ENCODE data around the gene MYH9. TPM values are rescaled to one million over a fixed set of nuclear protein-coding genes. Genes with fewer than 3 reads are reported as not detected.

MYH9 gene
- total RNA-seq, 2 donors from 2014 or later = 1,447 to 1,631 TPM

DNA sequence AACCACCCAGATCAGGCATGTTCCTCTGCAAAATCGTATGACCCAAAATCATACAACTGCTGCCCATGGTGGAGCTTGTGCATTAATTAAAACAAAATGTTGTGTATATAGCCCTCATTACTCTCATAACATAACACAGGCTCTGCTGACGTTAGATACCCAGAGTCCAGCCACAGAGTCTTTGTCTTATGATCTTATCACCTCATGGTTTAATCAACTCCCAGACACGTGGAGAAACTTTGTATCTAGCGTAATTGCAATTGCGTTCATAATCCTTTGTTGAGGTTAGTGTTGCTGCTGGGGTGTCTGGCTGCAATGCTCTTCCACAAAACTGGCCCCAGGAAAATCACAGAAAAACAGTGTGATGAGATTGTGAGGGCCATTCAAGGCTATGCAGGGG is 139.8 kb downstream of the MYH9 start:
- H3K27me3 ChIP-seq (replicated peaks; ENCODE audit: insufficient read depth) = no peaks in the 10 kb centered on the region
- H3K36me3 ChIP-seq = no peaks in the 10 kb centered on the region
- DNase-seq (ENCODE audit: low spot score) (no peak), ATAC-seq (ENCODE audit: insufficient number of reproducible peaks, low FRiP score, low read depth) (no peak)
- peaks cover 9 to 27% of the 10 kb centered on the region in 2 donors for H3K4me1 ChIP-seq (ENCODE audit: control insufficient read depth in 1 of 2, low read depth in 2 of 2)
- H3K27ac ChIP-seq = no peak overlapping the region
- H3K9me3 ChIP-seq = no peaks in the 10 kb centered on the region
- no peak overlapping the region for H3K4me3 ChIP-seq
- TF ChIP-seq, protein P1, sequence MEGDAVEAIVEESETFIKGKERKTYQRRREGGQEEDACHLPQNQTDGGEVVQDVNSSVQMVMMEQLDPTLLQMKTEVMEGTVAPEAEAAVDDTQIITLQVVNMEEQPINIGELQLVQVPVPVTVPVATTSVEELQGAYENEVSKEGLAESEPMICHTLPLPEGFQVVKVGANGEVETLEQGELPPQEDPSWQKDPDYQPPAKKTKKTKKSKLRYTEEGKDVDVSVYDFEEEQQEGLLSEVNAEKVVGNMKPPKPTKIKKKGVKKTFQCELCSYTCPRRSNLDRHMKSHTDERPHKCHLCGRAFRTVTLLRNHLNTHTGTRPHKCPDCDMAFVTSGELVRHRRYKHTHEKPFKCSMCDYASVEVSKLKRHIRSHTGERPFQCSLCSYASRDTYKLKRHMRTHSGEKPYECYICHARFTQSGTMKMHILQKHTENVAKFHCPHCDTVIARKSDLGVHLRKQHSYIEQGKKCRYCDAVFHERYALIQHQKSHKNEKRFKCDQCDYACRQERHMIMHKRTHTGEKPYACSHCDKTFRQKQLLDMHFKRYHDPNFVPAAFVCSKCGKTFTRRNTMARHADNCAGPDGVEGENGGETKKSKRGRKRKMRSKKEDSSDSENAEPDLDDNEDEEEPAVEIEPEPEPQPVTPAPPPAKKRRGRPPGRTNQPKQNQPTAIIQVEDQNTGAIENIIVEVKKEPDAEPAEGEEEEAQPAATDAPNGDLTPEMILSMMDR (IDR thresholded peaks at IDR 0.05) = no peak

DNA sequence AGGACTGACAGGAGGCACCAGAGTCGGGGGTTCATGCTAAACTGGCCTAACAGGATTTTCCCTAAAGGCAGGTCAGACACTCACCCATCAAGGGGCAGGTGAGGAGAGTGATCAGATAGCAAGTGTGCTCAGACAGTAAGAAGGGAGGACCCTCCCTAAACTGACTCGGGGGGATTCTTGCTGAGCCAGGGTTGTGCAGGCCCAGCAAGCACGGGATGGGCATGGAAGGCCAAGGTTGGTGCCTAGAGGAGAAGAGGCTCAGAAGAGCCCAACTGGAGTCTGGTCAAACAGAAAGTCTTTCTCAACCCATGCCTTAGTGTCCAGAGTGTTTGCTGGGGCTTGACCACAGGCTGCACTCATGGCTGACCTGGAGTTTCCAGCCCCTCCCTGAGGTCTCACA is 141.0 kb downstream of the MYH9 start:
- no peaks in the 10 kb centered on the region for H3K36me3 ChIP-seq
- TF ChIP-seq, protein P1 (IDR thresholded peaks at IDR 0.05) = no peak
- no peaks in the 10 kb centered on the region for H3K27me3 ChIP-seq (replicated peaks; ENCODE audit: insufficient read depth)
- DNase-seq (ENCODE audit: low spot score) (no peak), ATAC-seq (ENCODE audit: insufficient number of reproducible peaks, low FRiP score, low read depth) (no peak)
- H3K9me3 ChIP-seq = no peaks in the 10 kb centered on the region
- H3K4me3 ChIP-seq = no peak overlapping the region
- H3K27ac ChIP-seq = no peak overlapping the region
- H3K4me1 ChIP-seq (ENCODE audit: control insufficient read depth in 1 of 2, low read depth in 2 of 2) = peaks cover 9 to 22% of the 10 kb centered on the region in 2 donors

DNA sequence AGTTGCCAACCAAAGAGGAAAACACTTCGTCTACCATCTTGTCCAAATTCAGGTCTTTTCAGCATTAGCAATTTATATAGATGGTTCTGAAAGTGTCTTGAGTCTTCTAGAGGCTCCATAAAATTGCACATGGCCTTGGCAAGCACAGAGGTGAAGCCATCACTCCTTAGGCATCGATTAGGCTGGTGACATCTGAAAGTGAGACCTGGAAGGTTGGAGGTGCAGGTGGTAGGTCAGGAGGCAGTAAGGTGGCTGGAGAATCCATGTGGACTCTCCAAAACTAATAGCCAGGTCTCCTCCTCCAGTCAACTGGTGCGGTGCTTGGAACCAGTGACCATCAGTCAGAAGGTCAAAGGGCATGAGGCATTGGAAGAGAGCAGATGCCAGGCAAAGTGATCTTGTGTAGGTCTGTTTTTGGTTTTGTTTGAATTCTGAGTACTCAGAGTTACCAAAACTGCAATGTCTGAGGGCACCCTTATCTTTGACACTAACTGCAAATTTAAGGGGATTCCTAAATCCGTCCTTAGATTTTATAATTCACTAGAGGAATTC is 141.9 kb downstream of the MYH9 start:
- Histone ChIP-seq H3K27ac (no peak overlapping the region), H3K36me3 (no peaks in the 10 kb centered on the region), H3K27me3 (replicated peaks; ENCODE audit: insufficient read depth) (no peaks in the 10 kb centered on the region), H3K9me3 (no peaks in the 10 kb centered on the region), H3K4me1 (ENCODE audit: control insufficient read depth in 1 of 2, low read depth in 2 of 2) (peaks cover 9 to 22% of the 10 kb centered on the region in 2 donors), H3K4me3 (no peak overlapping the region)
- TF ChIP-seq, protein P1 (IDR thresholded peaks at IDR 0.05) = no peak
- no peak for DNase-seq (ENCODE audit: low spot score)
- no peak for ATAC-seq (ENCODE audit: insufficient number of reproducible peaks, low FRiP score, low read depth)

DNA sequence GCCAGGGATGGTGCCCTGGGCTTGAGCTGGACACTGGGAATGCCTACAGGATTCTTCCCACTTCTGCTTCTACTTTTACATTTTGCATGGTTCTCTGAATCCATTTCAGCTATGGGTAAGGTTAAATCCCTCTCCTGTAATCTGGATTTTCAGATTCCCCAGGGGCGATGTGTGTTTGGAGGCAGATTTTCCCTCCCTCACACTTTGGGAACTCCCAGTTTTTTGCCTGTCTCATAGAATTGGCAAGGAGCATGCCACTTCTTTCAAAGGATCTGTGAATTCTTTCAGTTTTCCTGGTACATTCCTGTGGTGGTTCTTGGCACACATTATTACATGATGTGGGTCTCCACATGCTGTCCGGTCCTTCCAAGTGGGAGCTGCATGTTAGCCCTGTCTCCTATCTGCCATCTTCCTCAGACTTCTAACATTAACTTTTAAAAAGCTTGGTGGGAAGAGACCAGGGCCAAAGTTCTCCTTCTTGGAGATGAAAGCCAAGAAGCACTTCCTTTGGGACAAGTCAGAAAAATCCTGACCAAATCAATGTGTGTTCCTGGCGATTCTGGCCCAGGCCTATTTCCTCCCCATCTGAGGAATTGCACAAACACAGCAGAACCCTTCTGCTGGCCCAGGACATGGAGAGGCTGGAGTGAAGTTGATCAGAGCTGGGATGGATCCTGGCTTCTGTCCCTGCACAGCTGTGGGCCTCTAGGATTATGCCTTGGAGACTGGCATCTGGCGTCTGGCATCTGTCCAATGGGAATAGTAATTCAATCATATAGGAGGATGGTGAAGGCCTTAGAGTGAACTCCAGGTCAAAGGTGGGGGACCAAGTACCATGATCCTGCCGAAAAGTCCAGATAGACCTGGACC is 143.0 kb downstream of the MYH9 start:
- no peaks in the 10 kb centered on the region for H3K27me3 ChIP-seq (replicated peaks; ENCODE audit: insufficient read depth)
- ATAC-seq (ENCODE audit: insufficient number of reproducible peaks, low FRiP score, low read depth) (peak; percentile 45), DNase-seq (ENCODE audit: low spot score) (no peak)
- TF ChIP-seq, protein P1 (IDR thresholded peaks at IDR 0.05) = no peak
- no peaks in the 10 kb centered on the region for H3K9me3 ChIP-seq
- peaks cover 10 to 27% of the 10 kb centered on the region in 2 donors for H3K4me1 ChIP-seq (ENCODE audit: control insufficient read depth in 1 of 2, low read depth in 2 of 2)
- no peak overlapping the region for H3K4me3 ChIP-seq
- H3K27ac ChIP-seq = peak overlapping the region; percentile 52 to 66
- no peaks in the 10 kb centered on the region for H3K36me3 ChIP-seq

DNA sequence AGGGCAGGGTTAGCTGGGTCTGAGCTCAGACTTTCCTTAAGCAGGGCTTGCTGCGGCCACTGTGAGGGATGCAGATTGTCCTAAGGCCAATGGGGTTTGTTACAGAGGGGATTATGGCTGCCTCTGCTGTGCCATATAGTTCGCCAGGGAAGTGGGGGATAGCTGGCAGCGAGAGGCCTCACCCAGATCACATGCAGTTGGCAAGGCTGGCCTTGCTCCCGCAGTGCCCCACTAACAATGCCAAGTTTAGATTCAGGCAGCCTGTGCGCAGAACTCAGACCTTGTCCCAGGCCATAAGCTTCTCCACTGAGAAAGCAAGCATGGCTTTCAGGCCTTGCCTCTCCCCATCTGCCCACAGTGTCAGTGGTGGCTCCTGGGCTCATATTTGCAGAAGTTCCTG is 143.8 kb downstream of the MYH9 start:
- DNase-seq (ENCODE audit: low spot score) = no peak
- Histone ChIP-seq H3K36me3 (no peaks in the 10 kb centered on the region), H3K4me1 (ENCODE audit: control insufficient read depth in 1 of 2, low read depth in 2 of 2) (peaks cover 11 to 28% of the 10 kb centered on the region in 2 donors), H3K27ac (peak overlapping the region; percentile 52 to 66), H3K9me3 (no peaks in the 10 kb centered on the region), H3K4me3 (no peak overlapping the region), H3K27me3 (replicated peaks; ENCODE audit: insufficient read depth) (no peaks in the 10 kb centered on the region)
- TF ChIP-seq, protein P1 (IDR thresholded peaks at IDR 0.05) = no peak
- no peak for ATAC-seq (ENCODE audit: insufficient number of reproducible peaks, low FRiP score, low read depth)

Data from thoracic aorta (tissue), 2 donors.